Progenitor cell of endocrine pancreas (in vitro differentiated cells): Measurements from ENCODE around the gene RMDN3. TPM values are rescaled to one million over a fixed set of nuclear protein-coding genes. Genes with fewer than 3 reads are reported as not detected.
A peak's percentile ranks its signal among the peaks of the same experiment; 100 is the strongest.

ENCODE experiments used
- DNase-seq: peaks from one replicate; pipeline ENCODE4 v3.0.0; 2021; ENCODE audit warnings: low spot score; ENCODE audit not compliant: unreplicated experiment
- H3K27ac Mint-ChIP-seq: 2 replicates; pipeline ENCODE4 v1.8.0; 2021; ENCODE audit warnings: mild to moderate bottlenecking, moderate library complexity, mixed read lengths
- H3K27me3 Mint-ChIP-seq: 2 replicates; pipeline ENCODE4 v1.8.0; 2021; ENCODE audit warnings: mixed read lengths
- H3K36me3 Mint-ChIP-seq: 2 replicates; pipeline ENCODE4 v1.8.0; 2022; ENCODE audit warnings: mixed read lengths; ENCODE audit not compliant: insufficient read depth
- H3K4me1 Mint-ChIP-seq: 2 replicates; pipeline ENCODE4 v1.8.0; 2021; ENCODE audit warnings: low read depth, mixed read lengths
- H3K4me3 Mint-ChIP-seq: 2 replicates; pipeline ENCODE4 v1.8.0; 2021; ENCODE audit warnings: low read depth, mild to moderate bottlenecking, moderate library complexity, mixed read lengths
- H3K9me3 Mint-ChIP-seq: 2 replicates; pipeline ENCODE4 v1.8.0; 2021; ENCODE audit warnings: low read depth, mixed read lengths
- CTCF ChIP-seq: fragments of 200-600 bp; sonication (generic); IDR thresholded peaks from one replicate; pipeline ENCODE4 v1.5.0; 2021; ENCODE audit warnings: antibody characterized with exemption, mild to moderate bottlenecking; ENCODE audit not compliant: unreplicated experiment
- total RNA-seq: library from RNA; stranded (reverse); gene quantifications from 2 replicates; pipeline ENCODE4 v1.2.1, GENCODE V29; 2021

RMDN3 gene
- total RNA-seq, 1 donor from 2014 or later: 25.9 TPM

GRCh38 chr15:40746916-40747418 is 8.1 kb downstream of the RMDN3 start:
- Mint-ChIP-seq H3K36me3 (peaks cover 3% of the 10 kb centered on the region), H3K4me3 (no peak overlapping the region), H3K4me1 (no peaks in the 10 kb centered on the region), H3K27ac (no peak overlapping the region), H3K9me3 (no peaks in the 10 kb centered on the region), H3K27me3 (no peaks in the 10 kb centered on the region)
- DNase-seq: no peak
- no peak for TF ChIP-seq CTCF

- TF ChIP-seq CTCF: no peak
- H3K27ac Mint-ChIP-seq: no peak overlapping the region
- no peak overlapping the region for H3K4me3 Mint-ChIP-seq
- no peaks in the 10 kb centered on the region for H3K9me3 Mint-ChIP-seq
- no peak for DNase-seq
- peaks cover 4% of the 10 kb centered on the region for H3K36me3 Mint-ChIP-seq
- H3K27me3 Mint-ChIP-seq: no peaks in the 10 kb centered on the region
- H3K4me1 Mint-ChIP-seq: no peaks in the 10 kb centered on the region
Measured at GRCh38 chr15:40744815-40745152, 10.3 kb downstream of the RMDN3 start.

GRCh38 chr15:40743921-40744814 is 10.9 kb downstream of the RMDN3 start:
- H3K27me3 Mint-ChIP-seq: no peaks in the 10 kb centered on the region
- peak; percentile 10 for TF ChIP-seq CTCF
- no peaks in the 10 kb centered on the region for H3K4me1 Mint-ChIP-seq
- DNase-seq: no peak
- peaks cover 3% of the 10 kb centered on the region for H3K36me3 Mint-ChIP-seq
- H3K9me3 Mint-ChIP-seq: no peaks in the 10 kb centered on the region
- no peak overlapping the region for H3K4me3 Mint-ChIP-seq
- no peak overlapping the region for H3K27ac Mint-ChIP-seq

GRCh38 chr15:40743485-40743901 is 11.6 kb downstream of the RMDN3 start:
- no peaks in the 10 kb centered on the region for H3K9me3 Mint-ChIP-seq
- H3K27ac Mint-ChIP-seq: no peak overlapping the region
- no peak for DNase-seq
- H3K27me3 Mint-ChIP-seq: no peaks in the 10 kb centered on the region
- TF ChIP-seq CTCF: no peak
- no peaks in the 10 kb centered on the region for H3K4me1 Mint-ChIP-seq
- H3K36me3 Mint-ChIP-seq: peaks cover 3% of the 10 kb centered on the region
- H3K4me3 Mint-ChIP-seq: no peak overlapping the region

- no peaks in the 10 kb centered on the region for H3K27me3 Mint-ChIP-seq
- H3K9me3 Mint-ChIP-seq: no peaks in the 10 kb centered on the region
- peaks cover 4% of the 10 kb centered on the region for H3K36me3 Mint-ChIP-seq
- no peak overlapping the region for H3K27ac Mint-ChIP-seq
- no peak for DNase-seq
- peaks cover 21% of the 10 kb centered on the region for H3K4me1 Mint-ChIP-seq
- no peak overlapping the region for H3K4me3 Mint-ChIP-seq
- TF ChIP-seq CTCF: no peak
Measured at GRCh38 chr15:40739854-40740253, 15.2 kb downstream of the RMDN3 start.
